Muscle of leg (tissue), 11 donors: ENCODE results near the gene ASIP. TPM values are rescaled to one million over a fixed set of nuclear protein-coding genes. Genes with fewer than 3 reads are reported as not detected.
"Not testable (repeated sequence)": the region's sequence is repeated elsewhere in the genome, so short reads cannot be mapped to it uniquely, and the experiment has no call there.

Experiments used
- DNase-seq: peaks from one replicate; pipeline ENCODE4 v3.0.0; 2013
- H3K27ac ChIP-seq: one replicate; pipeline ENCODE4 v1.5.1; 2013; ENCODE audit warnings: mild to moderate bottlenecking, low read length, control low read depth
- H3K27me3 ChIP-seq: one replicate; pipeline ENCODE4 v1.6.1; 2013; ENCODE audit warnings: low read length; ENCODE audit not compliant: control insufficient read depth, insufficient read depth
- H3K36me3 ChIP-seq: one replicate; pipeline ENCODE4 v1.6.1; 2013; ENCODE audit warnings: low read length; ENCODE audit not compliant: control insufficient read depth, insufficient read depth
- H3K4me1 ChIP-seq: one replicate; pipeline ENCODE4 v1.6.1; 2013; ENCODE audit warnings: low read length; ENCODE audit not compliant: control insufficient read depth, insufficient read depth
- H3K4me3 ChIP-seq: one replicate; pipeline ENCODE4 v1.5.1; 2013; ENCODE audit warnings: low read length, control low read depth
- H3K9me3 ChIP-seq: replicated peaks from 2 replicates; pipeline ENCODE4 v1.6.1; 2013; ENCODE audit warnings: low read depth, low read length; ENCODE audit not compliant: control insufficient read depth
- WGBS: methylation state at CpG from one replicate; pipeline ENCODE4 v1.1.5; 2013; ENCODE audit warnings: missing lambda C conversion rate; ENCODE audit not compliant: insufficient coverage; 5-methylcytosine and 5-hydroxymethylcytosine counted together
- polyA plus RNA-seq, 8 donors: library from polyadenylated mRNA; unstranded; fragments of 120-200 nt; gene quantifications; one replicate each; pipeline versions ENCODE4 v1.2.1 to v1.2.3, GENCODE V29; 2013; ENCODE audit warnings: inconsistent platforms in 1 of 8, low replicate concordance in 1 of 8; ENCODE audit not compliant: insufficient read length in 8 of 8, insufficient read depth in 1 of 8
- total RNA-seq: library from RNA; stranded (reverse); fragments of 120-200 nt; gene quantifications from one replicate; pipeline ENCODE4 v1.2.4, GENCODE V29; 2013

ASIP gene
- total and polyA plus RNA-seq, 9 donors = 0.27 to 1.8 (median 0.36) TPM; not detected in 2

DNA sequence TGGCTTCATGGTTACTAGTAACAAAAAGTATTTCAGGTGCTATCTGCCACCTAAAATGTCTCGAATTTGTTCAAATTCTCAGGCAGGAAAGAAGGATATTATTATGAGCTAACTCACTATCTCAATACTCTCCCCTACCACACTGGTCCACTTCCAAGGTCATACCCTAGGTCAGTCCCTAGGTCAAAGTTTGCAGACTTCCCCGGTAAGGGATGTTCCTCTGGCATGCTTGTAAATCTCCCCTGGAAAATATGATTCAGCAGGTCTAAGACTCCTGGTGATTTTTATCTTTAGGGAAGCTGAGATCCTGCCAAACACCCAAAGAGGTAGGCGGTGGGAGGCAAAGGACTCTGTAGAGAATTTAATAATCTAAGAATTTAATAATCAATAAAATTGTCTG lies 55.2 kb downstream of the ASIP start:
- Histone ChIP-seq H3K4me1 (peaks cover 13% of the 10 kb centered on the region), H3K27ac (no peak overlapping the region), H3K36me3 (peaks cover 44% of the 10 kb centered on the region), H3K27me3 (no peaks in the 10 kb centered on the region), H3K9me3 (no peaks in the 10 kb centered on the region), H3K4me3 (no peak overlapping the region)
- DNase-seq = no peak
- no CpG with 5 or more reads among the region's 3 CpGs for WGBS

- Histone ChIP-seq H3K4me1 (peaks cover 23% of the 10 kb centered on the region), H3K36me3 (peaks cover 25% of the 10 kb centered on the region)
- no CpG with 5 or more reads among the region's 15 CpGs for WGBS
- H3K9me3 ChIP-seq, H3K27ac ChIP-seq, H3K4me3 ChIP-seq, H3K27me3 ChIP-seq, DNase-seq: not testable (repeated sequence)
Observed at GRCh38 chr20:34298294-34298784, 57.1 kb downstream of the ASIP start.

- no peaks in the 10 kb centered on the region for H3K9me3 ChIP-seq
- H3K4me3 ChIP-seq = no peak overlapping the region
- no peak overlapping the region for H3K27ac ChIP-seq
- peak; percentile 28 for DNase-seq
- peaks cover 23% of the 10 kb centered on the region for H3K4me1 ChIP-seq
- 79% methylated on average over 6 of the region's 11 CpGs for WGBS
- no peaks in the 10 kb centered on the region for H3K27me3 ChIP-seq
- peaks cover 12% of the 10 kb centered on the region for H3K36me3 ChIP-seq
Observed at GRCh38 chr20:34299556-34300255, 58.5 kb downstream of the ASIP start.

- Histone ChIP-seq H3K9me3 (no peaks in the 10 kb centered on the region), H3K4me1 (peaks cover 23% of the 10 kb centered on the region), H3K27me3 (no peaks in the 10 kb centered on the region), H3K4me3 (no peak overlapping the region), H3K27ac (no peak overlapping the region), H3K36me3 (peaks cover 7% of the 10 kb centered on the region)
- WGBS = 100% methylated on average over 2 of the region's 3 CpGs
- DNase-seq = no peak
Observed at GRCh38 chr20:34300256-34300806, 59.1 kb downstream of the ASIP start.

DNA sequence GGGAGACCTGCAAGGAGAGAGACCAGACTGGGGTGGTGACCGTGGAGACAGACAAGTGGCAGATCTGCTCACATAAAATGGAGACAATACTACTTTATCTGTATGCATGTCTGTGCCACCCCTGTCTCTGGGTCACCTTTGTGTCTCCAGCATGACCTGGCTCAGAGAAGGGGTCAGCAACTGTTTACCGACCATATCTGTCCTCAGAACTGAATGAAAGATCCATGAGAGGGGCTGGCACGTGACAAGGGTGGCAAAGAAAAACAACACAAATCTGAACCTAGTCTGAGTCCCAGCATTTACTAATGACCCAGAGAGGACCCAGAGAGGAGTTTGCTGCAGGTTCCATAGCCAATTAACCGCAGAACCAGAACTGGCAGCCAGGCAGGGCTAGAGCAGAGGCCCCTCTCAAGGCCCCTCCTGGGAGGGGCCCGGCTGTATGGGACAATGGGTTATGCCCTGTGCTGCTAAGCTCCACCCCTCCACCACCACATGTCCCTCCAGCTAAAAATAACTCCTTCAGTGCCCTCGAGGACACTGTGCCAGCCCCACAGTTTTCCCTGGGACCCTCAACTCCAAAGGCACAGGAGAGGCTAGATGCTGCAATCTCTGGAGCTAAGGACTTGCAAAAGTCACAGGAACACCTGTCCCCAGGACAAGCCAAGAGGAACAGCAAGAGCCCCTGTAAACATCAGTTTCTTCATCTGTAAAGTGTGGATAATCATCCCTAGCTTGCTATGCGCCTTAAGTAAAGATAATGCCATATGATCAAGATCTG lies 59.8 kb downstream of the ASIP start:
- H3K27me3 ChIP-seq = no peaks in the 10 kb centered on the region
- peak overlapping the region; percentile 76 for H3K27ac ChIP-seq
- 79% methylated on average over 5 of the region's 7 CpGs for WGBS
- no peaks in the 10 kb centered on the region for H3K9me3 ChIP-seq
- peak; percentile 33 for DNase-seq
- peaks cover 23% of the 10 kb centered on the region for H3K4me1 ChIP-seq
- H3K4me3 ChIP-seq = no peak overlapping the region
- peaks cover 5% of the 10 kb centered on the region for H3K36me3 ChIP-seq

DNA sequence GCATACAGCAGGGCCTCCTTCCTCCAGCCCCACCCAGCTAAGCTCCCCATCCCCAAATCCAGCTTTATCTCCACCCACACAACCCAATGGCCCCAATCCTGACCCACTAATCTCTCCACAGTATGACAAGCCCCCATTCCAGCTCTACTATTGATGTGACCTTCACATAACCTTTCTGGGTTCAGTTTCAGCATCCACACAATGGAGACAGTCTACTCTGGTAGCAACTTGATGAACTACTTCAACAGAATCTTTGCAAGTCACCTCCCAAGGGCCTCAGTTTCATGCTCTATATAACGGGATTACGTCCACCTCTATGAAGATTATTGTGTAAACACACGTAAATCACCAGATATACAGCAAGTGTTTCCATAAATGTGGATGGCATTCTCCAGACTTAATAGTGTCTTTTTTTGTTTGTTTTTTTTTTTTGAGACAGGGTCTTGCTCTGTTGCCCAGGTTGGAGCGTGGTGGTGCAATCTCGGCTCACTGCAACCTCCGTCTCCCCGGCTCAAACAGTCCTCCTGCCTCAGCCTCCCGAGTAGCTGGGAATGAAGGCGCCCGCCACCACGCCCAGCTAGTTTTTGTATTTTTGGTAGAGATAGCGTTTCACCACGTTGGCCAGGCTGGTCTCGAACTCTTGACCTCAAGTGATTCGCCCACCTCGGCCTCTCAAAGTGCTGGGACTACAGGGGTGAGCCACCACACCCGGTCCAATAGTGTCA lies 60.5 kb downstream of the ASIP start:
- Histone ChIP-seq H3K4me3 (peak overlapping the region; percentile 93), H3K4me1 (peaks cover 23% of the 10 kb centered on the region), H3K27ac (peak overlapping the region; percentile 76), H3K27me3 (no peaks in the 10 kb centered on the region), H3K36me3 (peaks cover 5% of the 10 kb centered on the region), H3K9me3 (no peaks in the 10 kb centered on the region)
- DNase-seq = peak; percentile 8
- 93% methylated on average over 13 of the region's 17 CpGs for WGBS

DNA sequence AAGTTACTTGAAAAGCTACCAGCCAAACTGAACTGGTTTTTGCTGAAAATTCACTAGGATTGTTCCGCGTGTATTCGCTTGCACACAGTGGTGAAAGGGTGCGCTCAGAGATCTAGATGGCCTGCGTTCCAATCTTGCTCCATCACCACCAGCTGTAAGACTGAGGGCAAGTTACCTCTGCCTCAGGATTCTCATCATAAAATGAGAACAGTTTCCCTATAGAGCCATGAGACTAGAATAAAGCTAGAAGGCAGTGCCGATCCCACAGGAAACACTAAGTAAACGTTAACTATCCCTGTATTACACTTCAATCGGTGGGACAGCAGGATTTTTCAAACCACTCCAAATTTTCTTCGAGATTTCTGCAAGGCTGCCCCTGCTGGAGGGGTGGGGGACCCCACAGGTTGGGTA lies 61.1 kb downstream of the ASIP start:
- H3K4me1 ChIP-seq = peaks cover 23% of the 10 kb centered on the region
- peak overlapping the region; percentile 93 for H3K4me3 ChIP-seq
- H3K9me3 ChIP-seq = no peaks in the 10 kb centered on the region
- H3K27me3 ChIP-seq = no peaks in the 10 kb centered on the region
- no peak for DNase-seq
- H3K27ac ChIP-seq = peak overlapping the region; percentile 97
- WGBS = 33% methylated on average over 5 of the region's 9 CpGs
- peaks cover 5% of the 10 kb centered on the region for H3K36me3 ChIP-seq

DNA sequence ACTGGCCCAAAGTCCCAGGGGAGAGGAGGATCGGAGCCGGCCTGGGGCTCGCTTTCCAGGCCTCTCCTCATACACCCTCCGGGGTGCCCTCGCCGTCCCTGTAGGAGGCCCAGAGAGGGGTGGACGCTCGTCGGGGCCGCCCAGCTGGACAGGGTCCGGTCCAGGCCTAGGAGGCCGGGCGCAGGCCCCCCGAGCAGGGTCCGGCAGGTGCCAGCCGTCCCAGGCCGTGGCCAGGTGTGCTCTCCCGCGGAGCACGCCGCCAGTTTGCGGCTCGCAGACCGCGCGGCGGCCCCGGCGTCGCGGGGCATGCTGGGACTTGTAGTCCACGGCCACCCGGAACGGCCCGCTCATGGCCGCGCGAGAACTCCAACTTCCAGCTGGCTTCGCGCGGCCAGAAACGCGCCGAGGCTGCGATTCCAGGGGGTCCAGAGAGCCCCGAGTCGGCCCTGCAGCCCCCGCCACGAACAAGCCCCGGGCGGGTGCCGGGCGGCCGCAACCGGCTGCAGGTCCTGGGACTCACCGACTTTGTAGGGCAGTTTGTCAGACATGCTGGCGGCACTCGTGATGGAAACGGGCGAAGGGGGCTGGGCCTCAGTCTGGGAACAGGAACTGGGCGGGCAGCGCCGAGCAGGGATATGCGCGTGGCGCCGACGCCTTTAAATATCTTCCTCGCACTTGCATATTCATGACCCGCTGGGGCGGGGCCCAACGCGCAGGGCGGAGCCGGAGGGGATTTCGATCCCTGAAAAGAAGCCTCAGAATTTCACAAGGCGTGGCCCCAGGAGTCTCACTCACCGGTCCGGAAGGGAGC lies 61.7 kb downstream of the ASIP start, which contains the start of gene AHCY:
Gene AHCY (minus strand): TSS at position 633 of the 811 bp plus-strand sequence. CDS start 85 bp downstream, at position 548.
- Histone ChIP-seq H3K27ac (peak within 1 kb of the TSS; percentile 97), H3K4me1 (peaks cover 23% of the 10 kb centered on the region), H3K4me3 (peak within 1 kb of the TSS; percentile 93), H3K36me3 (peaks cover 5% of the 10 kb centered on the region), H3K27me3 (no peaks in the 10 kb centered on the region), H3K9me3 (no peaks in the 10 kb centered on the region)
- peak; percentile 98 for DNase-seq
- under 1% methylated on average over 74 of the region's 79 CpGs for WGBS
